ENCODE data around the gene YEATS4.

GRCh38 chr12:69396963-69397362 is 37.4 kb downstream of the YEATS4 start:
- TF ChIP-seq CTCF (IDR thresholded peaks at IDR 0.05; ENCODE audit: low read depth, low read length), result no peak
- TF ChIP-seq EZH2phosphoT487 (IDR thresholded peaks at IDR 0.05; ENCODE audit: low read depth), result no peak

Measured in OCI-LY3 (cell line).